Activated naive CD4-positive, alpha-beta T cell (primary cell): ENCODE results near the gene SLC25A11.

Experiments used
- DNase-seq, 4 experiments: peaks; one replicate each; lab custom pipeline; 2025; lab: John Stamatoyannopoulos, UW

SLC25A11 gene, protein sequence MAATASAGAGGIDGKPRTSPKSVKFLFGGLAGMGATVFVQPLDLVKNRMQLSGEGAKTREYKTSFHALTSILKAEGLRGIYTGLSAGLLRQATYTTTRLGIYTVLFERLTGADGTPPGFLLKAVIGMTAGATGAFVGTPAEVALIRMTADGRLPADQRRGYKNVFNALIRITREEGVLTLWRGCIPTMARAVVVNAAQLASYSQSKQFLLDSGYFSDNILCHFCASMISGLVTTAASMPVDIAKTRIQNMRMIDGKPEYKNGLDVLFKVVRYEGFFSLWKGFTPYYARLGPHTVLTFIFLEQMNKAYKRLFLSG

GRCh38 chr17:4939796-4940554 is at the start of gene SLC25A11, which contains the start of gene RNF167:
SLC25A11 (minus strand) TSS chr17:4940046; CDS start chr17:4939910, 136 bp downstream.
RNF167 (plus strand) TSS chr17:4940268; CDS start chr17:4940910, 642 bp downstream.
- DNase-seq = peak; percentile 83 to 98 (median 95)

DNA sequence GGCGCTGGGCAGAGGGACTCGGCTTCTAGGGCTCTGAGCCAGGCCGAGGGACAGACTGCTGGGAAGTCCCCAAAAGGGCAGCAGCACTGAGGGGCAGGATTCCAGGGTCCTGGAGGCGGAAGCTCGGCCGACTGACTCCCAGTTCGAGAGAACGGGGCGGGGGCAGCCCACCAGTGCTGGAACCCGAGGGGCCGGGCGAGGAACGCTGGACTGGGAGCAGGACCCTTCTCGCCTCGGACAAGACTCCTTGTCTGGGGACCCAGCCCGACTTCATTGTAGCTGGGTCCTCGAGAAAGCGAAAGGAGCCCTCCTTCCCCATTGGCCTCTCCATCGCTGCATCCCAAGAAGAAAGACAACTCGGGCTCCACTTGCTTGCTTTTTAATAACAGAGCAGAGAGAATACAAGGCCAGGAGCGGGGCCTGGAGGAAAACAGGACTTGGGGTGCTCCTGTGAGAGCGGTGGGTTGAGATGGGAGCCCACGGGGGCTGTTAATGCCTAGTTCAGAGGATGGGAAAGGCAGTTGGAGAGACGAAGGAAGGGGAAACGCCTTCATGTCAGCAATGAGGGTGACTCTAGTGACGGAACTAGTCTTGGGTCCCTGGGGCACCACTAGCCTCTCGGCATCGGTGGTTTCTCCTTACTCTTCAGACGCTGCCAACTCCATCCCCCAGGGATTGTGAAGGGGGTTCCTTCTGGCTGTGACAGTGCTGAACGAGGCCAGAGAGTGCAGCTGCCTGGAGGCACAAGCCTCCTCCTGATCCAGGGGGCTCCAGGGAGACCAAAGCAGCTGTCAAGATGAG is 48.1 kb upstream of the SLC25A11 start:
- no peak for DNase-seq

- peak; percentile 49 to 82 (median 70) for DNase-seq
These were observed 47.3 kb upstream of the SLC25A11 start, which contains the start of gene CAMTA2 for GRCh38 chr17:4986951-4987766. CAMTA2 (minus strand) TSS chr17:4987675; CDS start chr17:4986222, 1,453 bp downstream.

DNA sequence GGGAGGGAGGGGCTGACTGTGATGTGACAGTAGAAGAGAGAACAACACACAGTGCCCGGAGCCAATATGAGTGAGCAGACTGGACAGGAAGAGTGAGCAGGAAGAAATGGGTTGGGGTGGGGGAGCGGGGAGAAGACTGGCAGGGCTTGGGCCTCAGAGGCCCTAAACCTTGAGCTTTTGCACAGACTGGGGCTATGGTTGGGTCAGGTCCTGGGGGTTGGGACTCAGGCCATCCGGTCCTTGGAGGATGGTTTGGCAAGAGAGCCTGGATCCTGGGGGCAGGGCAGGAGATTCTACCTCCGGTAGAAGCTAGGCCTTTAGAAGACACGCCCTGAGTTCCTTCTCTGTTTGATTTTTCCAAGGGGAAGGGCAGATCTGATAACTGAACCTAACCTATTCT is 46.6 kb upstream of the SLC25A11 start:
- no peak for DNase-seq

GRCh38 chr17:4982305-4982704 is 42.5 kb upstream of the SLC25A11 start:
- DNase-seq = no peak

DNA sequence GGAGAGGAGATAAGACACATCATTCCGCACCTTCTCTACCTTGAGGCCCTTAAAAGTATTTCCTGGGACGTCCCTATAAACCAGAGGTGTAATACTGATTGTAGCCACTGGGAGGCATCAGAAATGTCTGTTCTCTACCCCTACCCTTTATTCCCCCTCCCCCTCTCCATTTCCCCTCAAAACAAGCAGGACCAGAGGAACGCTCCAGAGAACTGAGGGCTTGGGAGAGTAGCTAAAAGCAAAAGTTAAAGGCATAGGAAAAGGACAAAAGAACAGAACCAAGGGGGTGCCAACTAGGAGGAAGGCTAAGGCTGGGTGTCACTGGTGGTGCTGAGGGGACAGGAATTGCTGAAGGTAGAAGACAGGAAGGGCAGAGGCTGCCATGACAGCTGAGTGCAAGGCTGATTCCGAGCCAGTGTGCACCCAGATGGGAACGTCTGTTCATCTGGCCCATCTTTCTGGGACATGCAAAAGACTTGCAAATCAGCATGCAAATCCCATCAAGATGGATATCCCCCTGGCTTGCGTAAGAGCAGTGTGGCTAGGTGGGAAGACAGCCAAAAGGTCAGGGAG is 40.9 kb upstream of the SLC25A11 start:
- DNase-seq = no peak

- DNase-seq = no peak
These were observed 38.9 kb upstream of the SLC25A11 start for GRCh38 chr17:4978726-4979125.

GRCh38 chr17:4974115-4974670 is 34.3 kb upstream of the SLC25A11 start:
- no peak for DNase-seq

DNA sequence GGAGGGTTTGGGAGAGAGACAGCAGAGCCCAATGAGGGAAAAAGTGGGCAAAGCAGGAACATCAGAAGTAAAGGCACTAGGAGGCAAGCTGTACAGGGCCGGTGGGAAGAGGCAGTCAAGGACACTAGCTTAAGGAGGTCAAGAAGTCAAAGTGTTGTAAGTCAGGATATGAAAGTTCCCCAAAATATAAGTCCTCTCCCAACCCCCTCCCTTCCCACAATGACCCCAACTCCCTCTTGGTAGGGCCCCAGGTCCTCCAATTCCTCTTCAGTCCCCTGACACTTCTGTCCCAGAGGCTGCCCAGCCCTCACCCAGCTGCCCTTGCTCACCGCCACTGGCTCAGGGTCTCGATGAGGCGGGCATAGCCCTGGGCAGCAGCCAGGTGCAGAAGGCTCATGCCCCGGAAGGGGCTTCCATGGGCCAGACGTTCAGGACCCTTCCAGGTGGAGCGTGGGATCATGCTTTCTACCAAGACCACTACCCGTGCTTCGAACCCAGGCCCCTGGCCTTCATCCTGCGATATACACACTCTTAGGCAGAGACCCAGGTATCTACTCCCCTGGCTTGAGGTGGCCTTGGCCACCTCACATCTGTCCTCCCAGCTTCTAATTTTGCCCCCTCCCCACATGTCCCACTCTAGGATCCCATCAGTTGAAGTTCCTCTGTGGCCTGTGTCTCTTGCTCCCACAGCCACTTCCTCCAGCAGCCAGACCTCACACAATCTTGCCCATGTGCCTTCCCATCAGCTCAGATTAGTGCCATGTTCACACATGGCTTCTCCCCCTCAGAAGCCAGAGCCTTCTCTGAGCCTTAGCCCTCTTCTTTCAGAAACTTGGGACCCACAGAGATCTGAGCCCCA is 33.6 kb upstream of the SLC25A11 start:
- DNase-seq = no peak

GRCh38 chr17:4972752-4973151 is 32.9 kb upstream of the SLC25A11 start:
- DNase-seq = no peak

GRCh38 chr17:4972322-4972721 is 32.5 kb upstream of the SLC25A11 start:
- DNase-seq = no peak

DNA sequence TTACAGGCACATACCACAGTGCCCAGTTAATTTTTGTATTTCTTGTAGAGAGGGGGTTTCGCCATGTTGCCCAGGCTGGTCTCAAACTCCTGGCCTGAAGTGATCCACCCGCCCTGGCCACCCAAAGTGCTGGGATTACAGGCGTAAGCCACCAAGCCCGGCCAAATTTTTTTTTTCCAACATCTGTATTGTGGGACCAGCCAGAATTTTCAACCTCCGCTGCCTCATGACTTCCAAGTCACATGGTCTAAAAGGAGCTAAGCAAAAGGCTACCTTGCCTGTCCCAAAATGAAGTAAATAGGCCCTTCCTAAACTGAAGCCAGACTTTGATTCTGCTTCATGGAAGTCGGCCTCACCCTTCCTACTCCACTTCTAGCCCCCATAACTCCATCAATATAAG is 32.0 kb upstream of the SLC25A11 start:
- no peak for DNase-seq

DNA sequence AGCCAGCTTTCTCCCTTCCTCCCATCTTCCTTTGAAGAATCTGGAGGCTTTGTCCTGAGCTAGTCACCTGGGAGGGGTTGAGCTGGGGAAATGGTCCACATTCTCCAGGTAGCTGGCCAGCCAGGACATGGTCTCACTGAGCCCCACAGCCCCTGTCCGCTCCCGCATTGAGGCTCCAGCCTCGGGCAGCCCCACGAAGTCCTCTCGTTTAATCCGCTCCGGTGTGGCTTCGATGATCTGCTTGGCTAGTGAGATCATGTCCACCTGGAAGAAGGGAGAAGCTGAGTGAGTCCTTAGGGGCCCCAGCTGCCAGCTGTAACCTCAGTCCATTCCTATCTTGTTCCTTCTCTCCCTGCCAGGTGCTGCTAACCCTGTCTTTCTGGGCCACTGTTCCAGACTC is 30.4 kb upstream of the SLC25A11 start:
- no peak for DNase-seq

GRCh38 chr17:4969551-4970173 is 29.8 kb upstream of the SLC25A11 start:
- DNase-seq = no peak

DNA sequence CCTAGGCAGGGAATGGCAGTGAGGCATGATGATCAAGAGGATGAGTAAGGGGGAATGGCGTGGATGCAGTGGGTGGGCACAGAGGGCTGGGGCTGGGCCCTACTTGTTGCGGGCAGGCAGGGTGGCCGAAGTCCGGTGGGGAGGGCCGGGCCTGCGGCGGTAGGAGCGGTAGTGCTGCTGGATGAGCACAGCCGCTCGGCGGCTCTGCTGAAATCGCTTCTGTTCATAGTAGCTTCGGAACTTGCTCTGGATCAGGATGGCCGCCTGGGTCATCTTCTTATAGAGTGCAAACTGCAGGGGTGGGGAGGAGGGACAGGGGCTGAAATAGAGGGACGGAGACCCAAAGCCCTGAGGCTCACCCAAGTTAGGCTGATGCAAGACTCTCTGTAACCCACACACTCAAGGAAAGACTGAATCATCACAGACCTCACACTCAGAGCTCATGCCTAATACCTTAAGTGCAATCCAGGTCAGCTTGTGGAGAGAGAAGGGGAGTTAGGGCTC is 29.3 kb upstream of the SLC25A11 start:
- no peak for DNase-seq

DNA sequence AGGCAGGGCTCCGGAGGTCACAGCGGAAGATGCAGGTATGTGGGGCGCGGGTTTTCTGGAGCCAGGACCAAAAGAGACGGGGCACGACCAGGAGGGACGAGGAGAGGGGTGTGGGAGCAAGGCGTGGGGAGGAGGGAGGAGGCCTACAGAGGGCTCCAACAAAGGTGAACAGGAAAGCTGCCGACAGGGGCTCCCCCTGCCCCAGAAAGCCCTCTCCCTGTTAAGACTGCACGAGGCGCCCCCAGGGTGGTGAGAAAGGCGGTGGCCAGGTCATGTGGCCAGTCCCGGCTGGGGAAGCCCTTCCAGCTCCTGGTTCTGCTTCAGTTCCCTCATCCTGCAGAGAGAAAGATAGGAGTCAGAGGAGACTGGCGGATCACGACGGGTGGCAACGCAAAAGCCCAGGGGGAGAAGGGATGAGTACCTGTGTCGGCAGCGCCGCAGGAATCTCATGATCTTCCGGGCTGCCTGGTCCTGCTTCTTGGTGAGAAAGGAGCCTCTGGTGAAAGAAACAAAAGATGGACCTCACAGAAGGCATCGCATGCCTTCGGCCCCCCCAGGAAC is 28.7 kb upstream of the SLC25A11 start:
- no peak for DNase-seq

DNA sequence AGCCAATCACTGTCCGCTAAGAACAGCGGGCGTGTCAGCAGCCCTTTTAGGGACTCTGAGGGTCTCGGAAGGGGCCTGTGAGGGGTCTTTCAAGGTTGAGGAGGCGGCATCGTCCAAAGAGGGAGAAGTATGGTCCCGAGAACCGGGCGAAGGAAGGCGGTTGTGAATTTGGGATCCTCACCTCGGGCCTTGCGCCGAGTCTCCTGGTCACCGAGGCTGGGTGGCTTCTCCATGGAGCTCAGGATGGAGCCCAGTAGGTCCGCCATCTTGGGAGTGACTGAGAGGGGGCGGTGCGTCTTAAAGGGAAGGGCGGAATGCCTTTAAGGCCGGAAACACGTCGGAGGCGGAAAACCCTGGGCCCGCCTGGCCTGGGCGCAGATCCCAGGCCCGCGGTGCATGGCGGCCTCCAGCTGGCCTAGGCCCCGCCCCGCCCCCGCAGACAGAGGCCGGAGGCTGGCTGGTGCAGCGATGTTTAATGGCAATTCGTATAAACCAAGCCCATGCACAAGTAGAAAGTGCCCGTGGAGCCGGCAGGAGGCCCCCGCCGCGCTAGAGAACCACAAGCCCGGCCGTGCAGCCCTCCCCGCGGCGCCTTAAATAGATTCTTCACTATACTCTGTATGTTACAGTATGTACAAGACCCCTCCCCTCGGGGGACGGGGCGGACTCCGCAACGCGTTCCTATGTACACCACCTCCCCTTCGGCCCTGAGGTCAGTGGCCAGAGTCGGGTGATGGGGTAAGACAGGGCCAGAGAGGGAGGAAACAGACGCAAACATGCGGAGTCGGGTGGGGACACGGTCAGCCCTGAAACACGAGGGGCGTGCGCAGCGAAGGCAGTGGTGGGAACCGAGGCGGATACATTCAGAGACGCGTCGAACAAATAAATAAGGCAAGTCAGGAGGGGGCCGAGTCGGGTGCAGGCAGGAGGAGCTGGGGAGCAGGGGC is 28.0 kb upstream of the SLC25A11 start, which contains the start of gene SPAG7:
Gene SPAG7 (minus strand): TSS at position 279 of the 947 bp plus-strand sequence. CDS start 13 bp downstream, at position 266.
- peak; percentile 83 to 92 (median 88) for DNase-seq
